NCI-H82 treated with DMSO at 0.1 percent for 48 hours (cell line): ENCODE measurements around the gene NIPAL3.
"Not testable (repeated sequence)": the region's sequence is repeated elsewhere in the genome, so short reads cannot be mapped to it uniquely, and the experiment has no call there.

Source experiments
- DNase-seq: peaks from one replicate; lab custom pipeline; 2025; ENCODE audit not compliant: unreplicated experiment; lab: John Stamatoyannopoulos, UW

NIPAL3 gene

DNA sequence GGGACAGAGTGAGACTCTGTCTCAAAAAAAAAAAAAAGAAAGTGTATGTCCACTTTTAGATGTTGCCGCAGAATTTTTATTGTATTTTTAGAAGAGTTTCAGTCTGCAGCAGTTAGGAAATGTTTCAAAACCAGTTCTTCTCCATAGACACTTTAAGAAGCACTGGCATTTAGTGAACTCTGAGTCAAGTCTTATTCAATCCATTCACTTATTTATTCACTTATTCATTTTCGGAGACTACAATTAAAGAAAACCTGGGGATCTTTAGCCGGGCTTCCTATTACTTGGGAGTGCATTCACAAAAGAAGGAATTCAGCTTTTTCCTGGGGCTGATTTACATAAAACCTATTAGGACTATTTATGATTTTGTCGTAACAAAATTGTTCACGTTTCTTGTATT is 99.3 kb downstream of the NIPAL3 start:
- DNase-seq = no peak

DNA sequence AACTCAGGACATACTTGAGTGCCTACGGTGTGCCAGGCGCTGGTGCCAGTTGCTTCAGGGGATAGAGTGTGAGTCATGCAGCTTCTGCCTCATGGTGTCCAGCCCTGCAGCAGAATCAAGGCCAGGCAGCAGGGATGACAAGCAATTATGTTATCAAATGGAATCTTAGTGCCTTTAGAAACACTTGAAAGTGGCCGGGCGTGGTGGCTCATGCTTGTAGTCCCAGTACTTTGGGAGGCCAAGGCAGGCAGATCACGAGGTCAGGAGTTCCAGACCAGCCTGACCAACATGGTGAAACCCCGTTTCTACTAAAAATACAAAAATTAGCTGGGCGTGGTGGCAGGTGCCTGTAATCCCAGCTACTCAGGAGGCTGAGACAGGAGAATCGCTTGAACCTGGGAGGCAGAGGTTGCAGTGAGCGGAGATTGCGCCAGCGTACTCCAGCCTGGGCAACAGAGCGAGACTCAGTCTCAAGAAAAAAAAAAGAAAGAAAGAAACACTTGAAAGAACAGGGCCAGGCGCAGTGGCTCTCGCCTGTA is 100.1 kb downstream of the NIPAL3 start:
- not testable (repeated sequence) for DNase-seq

DNA sequence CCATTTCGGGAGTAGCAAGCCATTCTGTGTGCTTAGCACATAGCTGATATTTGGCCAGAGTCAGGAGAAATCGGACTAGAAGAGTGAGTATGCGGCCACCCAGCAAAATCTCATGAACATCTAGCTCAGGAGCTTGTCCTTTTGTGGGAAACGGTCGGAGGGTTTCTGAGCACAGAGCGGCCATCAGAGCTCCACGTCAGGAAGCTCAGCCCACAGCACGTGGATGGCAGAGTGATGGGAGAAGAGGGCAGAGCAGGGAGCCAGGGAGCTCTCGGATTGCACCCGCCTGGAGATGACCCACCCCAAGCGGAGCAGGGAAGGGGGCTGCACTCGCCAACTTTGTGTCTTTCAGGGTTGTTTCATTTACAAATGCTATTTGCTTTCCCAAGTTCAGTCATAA is 100.9 kb downstream of the NIPAL3 start:
- DNase-seq = no peak

DNA sequence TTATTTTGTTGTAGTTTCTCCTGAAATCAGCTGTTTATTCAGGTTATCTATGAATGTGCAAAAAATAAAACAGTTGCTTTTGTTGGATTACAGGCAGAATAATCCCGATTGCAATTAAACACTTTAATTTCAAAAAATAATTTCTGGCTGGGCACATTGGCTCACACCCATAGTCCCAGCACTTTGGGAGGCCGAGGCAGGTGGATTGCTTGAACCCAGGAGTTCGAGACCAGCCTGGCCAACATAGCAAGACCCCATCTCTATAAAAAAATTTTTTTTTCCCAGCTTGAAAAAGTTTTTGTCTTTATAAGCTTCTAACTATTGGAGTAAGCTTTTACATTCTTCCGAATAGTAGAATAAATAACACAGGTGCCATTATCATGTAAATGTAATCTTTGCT is 102.3 kb downstream of the NIPAL3 start:
- no peak for DNase-seq

DNA sequence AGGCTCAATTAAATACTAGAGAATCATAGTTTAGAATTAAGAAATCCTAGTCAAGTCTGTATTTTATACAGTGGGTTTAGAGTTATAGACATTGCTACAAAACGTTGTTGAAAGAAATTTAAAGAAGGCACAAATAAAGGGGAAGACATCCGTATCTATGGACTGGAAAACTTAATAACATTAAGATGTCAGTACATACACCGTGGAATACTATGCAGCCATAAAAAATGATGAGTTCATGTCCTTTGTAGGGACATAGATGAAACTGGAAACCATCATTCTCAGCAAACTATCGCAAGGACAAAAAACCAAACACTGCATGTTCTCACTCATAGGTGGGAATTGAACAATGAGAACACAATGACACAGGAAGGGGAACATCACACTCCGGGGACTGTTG is 104.7 kb downstream of the NIPAL3 start:
- not testable (repeated sequence) for DNase-seq
